Measurements from ENCODE around the gene TMEM86B.

The TMEM86B gene

GRCh38 chr19:55228403-55229031 lies at the start of gene TMEM86B:
Gene TMEM86B (minus strand): TSS chr19:55228763. CDS start chr19:55228741, 22 bp downstream.
- DNase-seq, result no peak

- no peak for DNase-seq
Measured at GRCh38 chr19:55277494-55277893, 48.9 kb upstream of the TMEM86B start.

GRCh38 chr19:55276720-55277430 lies 48.3 kb upstream of the TMEM86B start:
- no peak for DNase-seq

- DNase-seq, result no peak
Measured at GRCh38 chr19:55275851-55276719, 47.5 kb upstream of the TMEM86B start.

- DNase-seq, result peak; percentile 80
Measured at GRCh38 chr19:55273978-55274707, 45.6 kb upstream of the TMEM86B start.

GRCh38 chr19:55272142-55272541 lies 43.6 kb upstream of the TMEM86B start:
- no peak for DNase-seq

GRCh38 chr19:55270172-55270942 lies 41.8 kb upstream of the TMEM86B start:
- no peak for DNase-seq

GRCh38 chr19:55269299-55269698 lies 40.7 kb upstream of the TMEM86B start:
- no peak for DNase-seq

- no peak for DNase-seq
Measured at GRCh38 chr19:55266840-55267239, 38.3 kb upstream of the TMEM86B start.

GRCh38 chr19:55266404-55266803 lies 37.8 kb upstream of the TMEM86B start:
- DNase-seq, result no peak

- no peak for DNase-seq
Measured at GRCh38 chr19:55265723-55266386, 37.3 kb upstream of the TMEM86B start.

GRCh38 chr19:55265173-55265572 lies 36.6 kb upstream of the TMEM86B start:
- no peak for DNase-seq

- DNase-seq, result no peak
Measured at GRCh38 chr19:55264531-55264930, 36.0 kb upstream of the TMEM86B start.

GRCh38 chr19:55262359-55262758 lies 33.8 kb upstream of the TMEM86B start:
- no peak for DNase-seq

GRCh38 chr19:55261671-55262126 lies 33.1 kb upstream of the TMEM86B start:
- no peak for DNase-seq

- no peak for DNase-seq
Measured at GRCh38 chr19:55259540-55260210, 31.1 kb upstream of the TMEM86B start.

GRCh38 chr19:55258828-55259539 lies 30.4 kb upstream of the TMEM86B start, which contains the start of gene PPP6R1:
Gene PPP6R1 (minus strand): TSS chr19:55259017. CDS start chr19:55247103, 11,914 bp downstream.
- peak; percentile 97 for DNase-seq

GRCh38 chr19:55258476-55258827 lies 29.9 kb upstream of the TMEM86B start:
- no peak for DNase-seq

GRCh38 chr19:55257461-55258420 lies 29.2 kb upstream of the TMEM86B start:
- DNase-seq, result no peak

Data from NCI-H1092 treated with DMSO at 0.1 percent for 48 hours (cell line).